Sigmoid colon (tissue), 7 donors: ENCODE data around the gene SAC3D1. TPM values are rescaled to one million over a fixed set of nuclear protein-coding genes. Genes with fewer than 3 reads are reported as not detected.
"Not testable (repeated sequence)": the region's sequence is repeated elsewhere in the genome, so short reads cannot be mapped to it uniquely, and the experiment has no call there.

Experiments
- DNase-seq: peaks from one replicate; pipeline ENCODE4 v3.0.0-alpha.2; 2019
- H3K27ac ChIP-seq, 4 donors: fragments of 200-600 bp; sonication (generic); one replicate each; pipeline ENCODE4 v1.5.1; 2016 to 2019; ENCODE audit warnings: mild to moderate bottlenecking in 1 of 4
- H3K27me3 ChIP-seq, 3 donors: fragments of 200-600 bp; sonication (generic); one replicate each; pipeline ENCODE4 v1.5.1; 2019; ENCODE audit warnings: mild to moderate bottlenecking in 1 of 3
- H3K36me3 ChIP-seq, 4 donors: fragments of 200-600 bp; sonication (generic); one replicate each; pipeline ENCODE4 v1.5.1; 2016 to 2019
- H3K4me1 ChIP-seq, 4 donors: fragments of 200-600 bp; sonication (generic); one replicate each; pipeline ENCODE4 v1.5.1; 2017 to 2019
- H3K4me3 ChIP-seq, 4 donors: fragments of 200-600 bp; sonication (generic); one replicate each; pipeline ENCODE4 v1.5.1; 2017 to 2019; ENCODE audit warnings: mild to moderate bottlenecking in 2 of 4, moderate library complexity in 1 of 4
- H3K9me3 ChIP-seq, 4 donors: fragments of 200-600 bp in 3 of 4; sonication (generic) in 3 of 4; one replicate each; pipeline versions ENCODE4 v1.5.1 to v1.6.1; 2013 to 2019
- EP300 ChIP-seq, 4 donors: sonication (generic); formaldehyde crosslinking; IDR thresholded peaks; one replicate each; pipeline ENCODE4 v1.6.1; 2017; ENCODE audit warnings: antibody characterized with exemption in 4 of 4
- POLR2A ChIP-seq, 2 donors: fragments of 450-650 bp; IDR thresholded peaks; one replicate each; pipeline ENCODE4 v1.6.1; 2016; ENCODE audit warnings: antibody characterized with exemption in 2 of 2, mild to moderate bottlenecking in 2 of 2, moderate library complexity in 2 of 2
- POLR2AphosphoS5 ChIP-seq, 4 donors: sonication (generic); formaldehyde crosslinking; IDR thresholded peaks; one replicate each; pipeline ENCODE4 v1.6.1; 2017; ENCODE audit warnings: antibody characterized with exemption in 4 of 4
- WGBS, 2 donors: extraction: QIAGEN DNeasy Blood & Tissue Kit; methylation state at CpG; one replicate each; pipeline ENCODE4 v1.1.7; 2013; 5-methylcytosine and 5-hydroxymethylcytosine counted together
- intact Hi-C: fragments of 100-400 bp; cut with DNase I; formaldehyde crosslinking; loops from one replicate; pipeline ENCODE4 v1.15.1; 2023
- polyA plus RNA-seq, 3 donors: library from polyadenylated mRNA; stranded (reverse); fragments of 200-250 nt; gene quantifications; one replicate each; pipeline ENCODE4 v1.2.3, GENCODE V29; 2013
- total RNA-seq, 4 donors: library from RNA; depleted of rRNA; stranded (reverse); fragments of >200 nt; gene quantifications; one replicate each; pipeline ENCODE4 v1.1.0, GENCODE V29; 2016
- TF ChIP-seq, protein P1 (sequence below), 4 experiments: fragments of 450-650 bp in 3 of 4; fragments of 200-600 bp in 1 of 4; IDR thresholded peaks; one replicate each; pipeline ENCODE4 v1.5.1; 2016 to 2019; ENCODE audit warnings: antibody characterized with exemption in 4 of 4, mild to moderate bottlenecking in 3 of 4, moderate library complexity in 2 of 4
- donor health status: healthy with polysubstance abuse.
- donor health status: Bipolar disorder and iron deficiency.
- donor health status: healthy.

SAC3D1 gene
- total and polyA plus RNA-seq, 7 donors = 9.1 to 20.3 (median 13.0) TPM

DNA sequence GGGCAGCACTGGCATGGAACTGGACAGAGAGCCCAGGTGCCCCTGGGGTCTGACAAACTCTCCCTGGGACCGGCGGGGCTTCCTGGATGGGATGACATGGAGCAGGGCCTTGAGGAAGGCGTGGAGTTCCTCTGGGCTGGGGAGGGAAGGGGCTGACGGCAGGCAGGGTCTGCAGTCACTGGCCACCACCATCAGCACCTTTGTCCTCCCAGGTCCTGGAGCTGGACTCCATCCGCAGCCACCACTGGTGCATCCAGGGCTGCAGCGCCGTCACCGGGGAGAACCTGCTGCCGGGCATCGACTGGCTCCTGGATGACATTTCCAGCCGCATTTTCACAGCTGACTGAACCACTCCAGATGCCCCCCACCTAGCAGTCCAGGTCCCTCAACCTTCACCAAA, 19.5 kb upstream of the SAC3D1 start:
- no peaks in the 10 kb centered on the region for H3K27me3 ChIP-seq
- peaks cover 9 to 48% (median 25%) of the 10 kb centered on the region in 4 donors for H3K36me3 ChIP-seq
- intact Hi-C loops = no loop called here
- H3K4me1 ChIP-seq = peaks cover 0 to under 1% (median 0%) of the 10 kb centered on the region in 4 donors
- DNase-seq = no peak
- TF ChIP-seq, protein P1, sequence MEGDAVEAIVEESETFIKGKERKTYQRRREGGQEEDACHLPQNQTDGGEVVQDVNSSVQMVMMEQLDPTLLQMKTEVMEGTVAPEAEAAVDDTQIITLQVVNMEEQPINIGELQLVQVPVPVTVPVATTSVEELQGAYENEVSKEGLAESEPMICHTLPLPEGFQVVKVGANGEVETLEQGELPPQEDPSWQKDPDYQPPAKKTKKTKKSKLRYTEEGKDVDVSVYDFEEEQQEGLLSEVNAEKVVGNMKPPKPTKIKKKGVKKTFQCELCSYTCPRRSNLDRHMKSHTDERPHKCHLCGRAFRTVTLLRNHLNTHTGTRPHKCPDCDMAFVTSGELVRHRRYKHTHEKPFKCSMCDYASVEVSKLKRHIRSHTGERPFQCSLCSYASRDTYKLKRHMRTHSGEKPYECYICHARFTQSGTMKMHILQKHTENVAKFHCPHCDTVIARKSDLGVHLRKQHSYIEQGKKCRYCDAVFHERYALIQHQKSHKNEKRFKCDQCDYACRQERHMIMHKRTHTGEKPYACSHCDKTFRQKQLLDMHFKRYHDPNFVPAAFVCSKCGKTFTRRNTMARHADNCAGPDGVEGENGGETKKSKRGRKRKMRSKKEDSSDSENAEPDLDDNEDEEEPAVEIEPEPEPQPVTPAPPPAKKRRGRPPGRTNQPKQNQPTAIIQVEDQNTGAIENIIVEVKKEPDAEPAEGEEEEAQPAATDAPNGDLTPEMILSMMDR (IDR thresholded peaks at IDR 0.05) = no peak
- TF ChIP-seq POLR2A (IDR thresholded peaks at IDR 0.05) = no peak
- TF ChIP-seq EP300 (IDR thresholded peaks at IDR 0.05) = no peak
- TF ChIP-seq POLR2AphosphoS5 (IDR thresholded peaks at IDR 0.05) = no peak
- H3K27ac ChIP-seq = no peak overlapping the region
- H3K4me3 ChIP-seq = no peak overlapping the region
- whole genome bisulfite sequencing, 2 donors = 96 to 97% methylated on average over 11 of the region's 11 CpGs
- no peaks in the 10 kb centered on the region for H3K9me3 ChIP-seq

DNA sequence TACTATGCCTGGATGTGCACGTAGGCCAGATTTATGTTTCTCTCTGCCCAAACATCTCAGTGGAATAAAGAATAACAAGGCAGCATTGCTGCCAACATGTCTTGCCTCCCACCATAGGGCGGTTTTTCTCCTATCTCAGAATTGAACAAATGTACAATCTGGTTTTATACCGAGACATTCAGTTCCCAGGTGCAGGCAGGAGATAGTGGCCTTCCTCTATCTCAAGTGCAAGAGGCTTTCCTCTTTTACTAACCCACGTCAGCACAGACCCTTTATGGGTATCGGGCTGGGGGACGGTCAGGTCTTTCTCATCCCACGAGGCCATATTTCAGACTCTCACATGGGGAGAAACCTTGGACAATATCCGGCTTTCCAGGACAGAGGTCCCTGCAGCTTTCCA, 17.5 kb upstream of the SAC3D1 start:
- intact Hi-C loops, H3K4me3 ChIP-seq, H3K27me3 ChIP-seq, H3K27ac ChIP-seq, H3K9me3 ChIP-seq, DNase-seq: not testable (repeated sequence)
- peaks cover 0 to 14% (median 10%) of the 10 kb centered on the region in 4 donors for H3K4me1 ChIP-seq
- WGBS, 2 donors = 72 to 82% methylated on average over 8 of the region's 8 CpGs
- H3K36me3 ChIP-seq = peaks cover 9 to 44% (median 21%) of the 10 kb centered on the region in 4 donors

DNA sequence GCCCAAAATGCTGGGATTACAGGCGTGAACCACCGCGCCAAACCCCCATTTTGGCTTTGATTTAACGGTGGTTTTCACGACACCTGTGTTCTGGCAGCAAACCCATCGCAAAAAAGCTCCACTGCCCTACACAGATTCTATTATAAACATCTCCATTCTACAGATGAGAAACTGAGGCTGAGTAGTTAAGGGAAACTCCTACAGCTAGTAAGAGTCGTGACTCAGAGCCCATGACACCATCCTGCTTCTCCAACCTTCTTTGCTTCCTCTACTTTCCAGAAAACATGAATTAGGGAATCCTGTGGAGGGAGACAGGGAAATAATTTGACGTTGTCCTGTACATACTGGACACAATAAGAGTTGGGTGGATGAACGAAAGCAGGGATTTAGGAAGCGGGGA, 14.2 kb upstream of the SAC3D1 start:
- intact Hi-C loops = loop anchor here (1.0 to 5.0 kb wide), 5 partner anchors 13 to 103 kb away; partner anchors contain the start of genes ARL2, CDCA5, FAU and MRPL49
- Histone ChIP-seq H3K27me3 (no peaks in the 10 kb centered on the region), H3K4me1 (peaks cover 0 to 21% (median 16%) of the 10 kb centered on the region in 4 donors), H3K27ac (peak overlapping the region; percentile 86 to 95 (median 90)), H3K36me3 (peaks cover 1 to 21% (median 8%) of the 10 kb centered on the region in 4 donors), H3K4me3 (peak overlapping the region; percentile 57 to 68 (median 62)), H3K9me3 (no peaks in the 10 kb centered on the region)
- TF ChIP-seq, protein P1 (IDR thresholded peaks at IDR 0.05) = no peak
- TF ChIP-seq EP300 (IDR thresholded peaks at IDR 0.05) (no peak), POLR2AphosphoS5 (IDR thresholded peaks at IDR 0.05) (no peak), POLR2A (IDR thresholded peaks at IDR 0.05) (no peak)
- 57 to 67% methylated on average over 10 of the region's 10 CpGs for WGBS, 2 donors
- DNase-seq = no peak

DNA sequence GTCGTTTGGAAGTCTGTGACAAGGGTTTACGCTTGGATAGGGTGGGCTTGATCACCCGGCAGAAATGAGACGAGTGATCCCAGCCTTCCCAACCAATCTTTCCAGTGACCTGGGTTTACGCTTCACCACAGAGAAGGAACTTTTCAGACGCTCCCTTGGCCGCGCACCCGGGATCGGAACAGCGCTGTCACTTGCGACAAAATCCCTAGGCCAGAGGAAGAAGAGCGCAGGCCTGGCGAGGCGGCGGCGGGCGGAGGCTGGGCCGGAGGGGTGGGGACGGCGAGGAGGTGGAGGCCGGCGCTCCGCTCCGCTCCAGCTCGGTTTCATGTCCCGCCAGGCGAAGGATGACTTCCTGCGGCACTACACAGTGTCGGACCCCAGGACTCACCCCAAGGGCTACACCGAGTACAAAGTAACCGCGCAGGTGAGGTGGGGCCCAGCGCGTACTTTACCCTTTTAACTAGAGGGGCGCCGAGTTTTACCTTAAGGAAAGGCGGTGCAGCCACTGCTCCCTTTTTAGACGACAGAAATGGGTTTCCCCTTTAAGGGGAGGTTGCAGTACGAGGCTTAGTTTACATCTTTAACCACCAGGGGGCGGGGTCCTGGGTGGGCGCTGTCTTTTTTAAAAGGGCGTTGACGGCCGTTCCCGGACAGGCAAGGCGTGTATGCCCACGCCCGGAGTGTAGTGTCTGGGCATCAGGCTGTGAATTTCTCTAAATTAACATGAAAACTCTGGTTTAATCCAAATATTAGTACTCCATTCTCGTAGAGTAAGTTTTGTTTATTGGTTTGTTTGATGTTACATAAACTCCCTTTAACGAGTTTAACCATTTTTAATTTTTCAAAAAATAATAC, 13.6 kb upstream of the SAC3D1 start, which contains the start of gene SNX15:
Gene SNX15 (plus strand): TSS at position 227 of the 855 bp plus-strand sequence. CDS start 99 bp downstream, at position 326.
- Histone ChIP-seq H3K4me3 (peak within 1 kb of the TSS; percentile 57 to 68 (median 62)), H3K36me3 (peaks cover 0 to 21% (median 11%) of the 10 kb centered on the region in 4 donors), H3K27me3 (no peaks in the 10 kb centered on the region), H3K9me3 (no peaks in the 10 kb centered on the region), H3K4me1 (peaks cover 0 to 21% (median 16%) of the 10 kb centered on the region in 4 donors), H3K27ac (peak within 1 kb of the TSS; percentile 86 to 95 (median 90))
- 1% methylated on average over 51 of the region's 51 CpGs for WGBS, 2 donors
- TF ChIP-seq POLR2AphosphoS5 (IDR thresholded peaks at IDR 0.05) (peak; percentile 60 to 92 (median 79)), EP300 (IDR thresholded peaks at IDR 0.05) (no peak), POLR2A (IDR thresholded peaks at IDR 0.05) (peak; percentile 63 to 76)
- TF ChIP-seq, protein P1 (IDR thresholded peaks at IDR 0.05) = peak in 3 of 4 experiments; percentile 64 to 78 (median 73)
- DNase-seq = peak; percentile 97
- intact Hi-C loops = loop anchor here (1.0 to 5.0 kb wide), 5 partner anchors 13 to 103 kb away; partner anchors contain the start of genes ARL2, CDCA5, FAU and MRPL49

DNA sequence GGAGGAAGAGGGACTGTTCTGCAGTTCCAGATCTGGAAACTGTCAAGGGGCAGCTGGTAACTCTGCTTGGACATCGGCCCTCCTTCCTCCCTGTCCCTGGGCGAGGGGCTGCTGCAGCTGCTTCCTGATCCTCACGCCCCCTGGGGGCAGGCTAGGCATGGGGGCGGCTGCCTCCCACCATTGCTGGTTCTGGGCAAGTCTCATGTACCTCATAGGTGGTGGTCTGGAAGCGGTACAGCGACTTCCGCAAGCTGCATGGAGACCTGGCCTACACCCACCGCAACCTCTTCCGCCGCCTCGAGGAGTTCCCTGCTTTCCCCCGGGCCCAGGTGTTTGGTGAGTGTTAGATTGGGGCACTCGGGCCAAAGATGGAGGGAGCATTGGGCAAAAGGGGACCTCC, 8.8 kb upstream of the SAC3D1 start:
- no peak for DNase-seq
- TF ChIP-seq POLR2AphosphoS5 (IDR thresholded peaks at IDR 0.05) (no peak), EP300 (IDR thresholded peaks at IDR 0.05) (no peak), POLR2A (IDR thresholded peaks at IDR 0.05) (no peak)
- TF ChIP-seq, protein P1 (IDR thresholded peaks at IDR 0.05) = no peak
- H3K4me3 ChIP-seq = no peak overlapping the region
- intact Hi-C loops = no loop called here
- H3K9me3 ChIP-seq = no peaks in the 10 kb centered on the region
- WGBS, 2 donors = 86 to 88% methylated on average over 13 of the region's 13 CpGs
- peaks cover 28 to 62% (median 41%) of the 10 kb centered on the region in 4 donors for H3K36me3 ChIP-seq
- peaks cover 0 to 14% (median 13%) of the 10 kb centered on the region in 4 donors for H3K4me1 ChIP-seq
- no peaks in the 10 kb centered on the region for H3K27me3 ChIP-seq
- no peak overlapping the region for H3K27ac ChIP-seq
